ENCODE data around the gene AAGAB. TPM values are rescaled to one million over a fixed set of nuclear protein-coding genes. Genes with fewer than 3 reads are reported as not detected.
A peak's percentile ranks its signal among the peaks of the same experiment; 100 is the strongest.

Gene AAGAB
- total RNA-seq, 1 experiment from 2014 or later = 40.1 TPM

- Mint-ChIP-seq H3K9me3 (peaks cover 4 to 5% of the 10 kb centered on the region in 2 experiments; a peak in 3 of 5 replicates), H3K27ac (peak overlapping the region in 2 of 3 experiments; percentile 37 to 63; a peak in 2 of 7 replicates), H3K27me3 (ENCODE audit: low read depth) (no peaks in the 10 kb centered on the region), H3K4me1 (peaks cover 45 to 53% of the 10 kb centered on the region in 2 experiments), H3K4me3 (no peak overlapping the region), H3K36me3 (ENCODE audit: insufficient read depth in 1 of 3, low read depth in 3 of 3) (peaks cover 6 to 10% (median 9%) of the 10 kb centered on the region in 3 experiments)
- Histone ChIP-seq H3K4me2 (ENCODE audit: insufficient read depth, insufficient read length, low read length) (no peak overlapping the region), H3K14ac (ENCODE audit: insufficient read depth, low read length) (no peak overlapping the region), H3K18ac (ENCODE audit: insufficient read length, low read depth, low read length) (no peak overlapping the region), H2AK5ac (ENCODE audit: insufficient read length, low read length) (no peak overlapping the region), H3K9ac (ENCODE audit: extremely low read depth, insufficient read length, low read length) (no peak overlapping the region), H3T11ph (ENCODE audit: low read length) (no peak overlapping the region), H3K23me2 (ENCODE audit: insufficient read length, low read depth, low read length, poor library complexity, severe bottlenecking) (no peaks in the 10 kb centered on the region), H3K79me2 (ENCODE audit: insufficient read depth, low read length) (no peaks in the 10 kb centered on the region), H2BK12ac (ENCODE audit: insufficient read length, low read depth, low read length) (no peak overlapping the region), H3K79me1 (ENCODE audit: insufficient read depth, low read depth, low read length, poor library complexity, severe bottlenecking) (no peaks in the 10 kb centered on the region), H2BK120ac (ENCODE audit: low read depth, low read length, poor library complexity, severe bottlenecking) (no peak overlapping the region), H2AFZ (ENCODE audit: low read length) (no peak overlapping the region), H4K20me1 (ENCODE audit: control insufficient read depth, insufficient read depth, insufficient read length) (no peaks in the 10 kb centered on the region), H3K4ac (ENCODE audit: low read depth, low read length) (no peak overlapping the region), H3K23ac (ENCODE audit: insufficient read length, low read depth, low read length) (no peak overlapping the region), H3K9me3 (ENCODE audit: control insufficient read depth, low read depth, low read length) (no peaks in the 10 kb centered on the region), H2BK20ac (ENCODE audit: low read depth, low read length, poor library complexity, severe bottlenecking) (no peak overlapping the region), H4K91ac (ENCODE audit: insufficient read length, low read depth, low read length) (no peak overlapping the region), H4K5ac (ENCODE audit: insufficient read length, low read depth, low read length) (no peak overlapping the region), H2BK15ac (ENCODE audit: low read depth, low read length) (no peak overlapping the region), H4K8ac (replicated peaks; ENCODE audit: insufficient read length, low read depth, low read length) (no peak overlapping the region), H3K56ac (ENCODE audit: insufficient read length, low read depth, low read length) (no peak overlapping the region), H3K4me1 (ENCODE audit: insufficient read depth, low read length) (peaks cover 24% of the 10 kb centered on the region; the same call in 1 of the 2 replicates), H2BK5ac (ENCODE audit: insufficient read length, low read length) (no peak overlapping the region), H3K27ac (ENCODE audit: insufficient read length, low read depth, low read length) (no peak overlapping the region), H3K27me3 (ENCODE audit: insufficient read depth, low read length) (no peaks in the 10 kb centered on the region)
- no CpG with 5 or more reads among the region's 1 CpG for WGBS (ENCODE audit: extremely low coverage, insufficient read length, low lambda C conversion rate)
- no peak for DNase-seq
- no peak for TF ChIP-seq CTCF (conservative IDR thresholded peaks at IDR 0.05)
Measured at GRCh38 chr15:67152429-67152828, 102.0 kb downstream of the AAGAB start.

Other genes with a start within 250 kb of the AAGAB start
- gene SMAD3, start 189.1 kb downstream of the AAGAB start, total RNA-seq (2021) = 25.9 and 26.7 TPM in 2 replicates
- 1.1 and 1.9 TPM in 2 replicates for gene IQCH, start 125 bp upstream of the AAGAB start, total RNA-seq (2021)